NCI-H510A (cell line): ENCODE measurements around the gene SLC25A11.
"Not testable (repeated sequence)": the region's sequence is repeated elsewhere in the genome, so short reads cannot be mapped to it uniquely, and the experiment has no call there.

Source experiments
- DNase-seq: peaks from one replicate; lab custom pipeline; 2025; lab: John Stamatoyannopoulos, UW

The SLC25A11 gene

DNA sequence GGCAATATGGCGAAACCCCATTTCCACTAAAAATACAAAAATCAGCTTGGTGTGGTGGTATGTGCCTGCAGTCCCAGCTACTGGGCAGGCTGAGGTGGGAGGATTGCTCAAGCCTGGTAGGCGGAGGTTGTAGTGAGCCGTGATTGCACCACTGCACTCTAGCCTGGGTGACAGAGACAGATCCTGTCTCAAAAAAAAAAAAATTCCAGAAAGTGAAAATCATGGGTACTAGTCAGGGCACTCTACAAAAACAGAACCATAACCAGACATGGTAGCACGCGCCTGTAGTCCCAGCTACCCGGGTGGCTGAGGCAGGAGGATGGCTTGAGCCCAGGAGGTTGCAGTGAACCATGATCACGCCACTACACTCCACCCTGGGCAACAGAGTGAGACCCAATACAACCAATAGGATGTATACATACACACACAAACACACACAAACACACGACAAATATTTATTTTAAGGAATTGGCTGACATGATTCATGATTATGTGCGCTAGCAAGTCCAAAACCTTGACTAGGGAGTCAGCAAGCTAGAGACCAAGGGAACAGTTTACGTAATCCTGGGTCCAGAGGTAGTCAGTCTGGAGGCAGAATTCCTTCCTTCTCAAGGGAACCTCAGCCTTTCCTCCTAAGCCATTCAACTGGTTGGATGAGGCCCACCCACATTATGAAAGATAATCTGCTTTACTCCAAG lies 19.3 kb downstream of the SLC25A11 start:
- no peak for DNase-seq

DNA sequence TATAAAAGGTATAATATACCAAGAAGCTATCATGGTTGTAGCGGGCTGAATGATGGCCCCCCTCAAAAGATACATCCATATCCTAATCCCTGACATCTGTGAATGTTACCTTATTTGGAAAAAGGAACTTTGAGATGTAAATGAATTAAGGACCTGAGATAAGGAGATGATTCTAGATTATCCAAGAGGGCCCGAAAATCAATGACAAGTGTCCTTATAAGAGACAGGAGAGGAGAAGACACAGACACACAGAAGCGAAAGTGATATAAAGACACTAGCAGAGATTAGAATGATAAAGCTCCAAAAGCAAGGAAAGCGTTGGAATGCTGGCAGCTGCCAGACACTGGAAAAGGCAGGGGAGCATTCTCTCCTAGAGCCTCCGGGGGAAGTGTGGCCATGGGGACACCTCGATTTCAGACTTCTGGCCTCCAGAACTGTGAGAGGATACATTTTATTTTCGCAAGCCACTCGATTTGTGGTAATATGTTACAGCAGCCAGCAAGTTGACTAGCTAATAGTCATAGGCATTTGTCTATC lies 20.3 kb downstream of the SLC25A11 start:
- no peak for DNase-seq

DNA sequence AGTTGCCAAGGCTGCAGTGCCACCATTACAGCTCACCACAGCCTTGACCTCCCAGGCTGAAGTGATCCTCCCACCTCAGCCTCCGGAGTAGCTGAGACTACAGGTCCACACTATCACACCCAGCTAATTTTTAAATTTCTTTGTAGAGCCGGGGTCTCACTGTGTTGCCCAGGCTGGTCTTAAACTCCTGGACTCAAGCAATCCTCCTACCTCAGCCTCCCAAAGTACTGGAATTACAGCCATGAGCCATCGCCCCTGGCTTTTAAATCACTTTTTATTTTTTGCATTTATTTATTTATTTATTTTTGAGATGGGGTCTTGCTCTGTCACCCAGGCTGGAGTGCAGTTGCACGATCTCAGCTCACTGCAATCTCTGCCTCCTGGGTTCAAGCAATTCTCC lies 25.3 kb downstream of the SLC25A11 start:
- not testable (repeated sequence) for DNase-seq

DNA sequence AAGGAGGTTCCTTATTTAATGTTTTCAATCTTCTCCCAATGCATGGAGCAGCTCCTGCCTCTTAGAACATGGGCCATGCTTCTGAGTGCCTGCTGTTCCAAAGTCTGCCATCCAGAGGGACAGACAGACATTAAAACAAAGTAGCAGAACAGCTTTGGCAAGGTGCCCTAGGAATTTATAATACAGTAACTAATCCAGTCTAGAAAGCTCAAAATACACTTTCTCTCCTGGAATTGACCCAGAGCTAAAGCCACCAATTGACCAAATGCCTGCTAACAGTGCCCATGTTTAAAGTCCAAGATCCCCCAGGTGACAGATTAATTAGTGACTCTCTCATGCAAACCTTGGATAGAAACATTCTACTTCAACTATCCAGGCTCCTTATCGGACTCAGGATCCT lies 25.9 kb downstream of the SLC25A11 start:
- no peak for DNase-seq

DNA sequence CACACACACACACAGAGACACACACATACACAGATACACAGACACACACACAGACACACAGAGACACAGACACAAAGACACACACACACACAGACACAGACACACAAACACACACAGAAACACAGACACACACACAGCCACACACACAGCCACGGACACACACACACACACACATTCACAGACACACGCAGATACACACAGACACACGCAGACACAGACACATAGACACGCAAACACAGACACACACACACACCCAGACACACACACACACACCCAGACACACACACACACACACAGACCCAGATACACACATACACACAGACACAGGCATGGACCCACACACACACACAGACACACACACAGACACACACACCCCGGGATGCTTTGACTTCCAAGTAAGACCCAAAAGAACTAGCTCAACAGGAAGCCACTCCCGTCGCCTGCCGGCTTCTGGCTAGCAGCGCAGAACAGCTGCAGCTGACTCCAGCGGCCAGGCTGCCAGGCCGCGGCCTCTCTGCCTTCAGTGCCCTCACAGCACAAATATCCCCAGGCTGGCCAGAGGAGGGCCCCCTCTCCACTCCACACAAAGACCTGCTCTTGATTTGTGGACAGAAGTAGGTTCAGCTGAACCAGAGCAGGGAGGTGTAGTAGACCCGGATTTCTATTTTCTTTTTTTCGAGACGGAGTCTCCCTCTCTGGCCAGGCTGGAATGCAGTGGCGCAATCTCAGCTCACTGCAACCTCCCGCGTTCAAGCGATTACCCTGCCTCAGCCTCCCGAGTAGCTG lies 30.9 kb downstream of the SLC25A11 start:
- DNase-seq: peak; percentile 70

DNA sequence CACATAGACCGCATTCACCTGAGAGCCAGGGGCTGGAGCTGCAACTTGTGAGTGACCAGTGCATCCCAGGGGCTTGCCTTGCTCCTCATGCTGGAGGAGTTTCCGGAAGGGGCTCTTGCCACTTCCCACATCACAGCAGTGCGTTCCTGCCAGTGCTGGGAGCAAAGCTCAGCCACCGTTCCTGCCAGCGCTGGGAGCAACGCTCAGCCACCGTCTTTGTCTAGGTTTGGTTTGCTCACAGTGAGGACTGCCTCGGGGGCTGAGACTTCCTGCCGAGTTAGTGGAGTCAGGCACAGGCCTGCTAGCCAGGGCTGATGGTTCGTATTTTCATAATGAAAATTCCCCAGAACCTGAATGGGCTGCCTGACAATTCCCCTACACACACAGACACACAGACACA lies 31.5 kb downstream of the SLC25A11 start:
- no peak for DNase-seq

DNA sequence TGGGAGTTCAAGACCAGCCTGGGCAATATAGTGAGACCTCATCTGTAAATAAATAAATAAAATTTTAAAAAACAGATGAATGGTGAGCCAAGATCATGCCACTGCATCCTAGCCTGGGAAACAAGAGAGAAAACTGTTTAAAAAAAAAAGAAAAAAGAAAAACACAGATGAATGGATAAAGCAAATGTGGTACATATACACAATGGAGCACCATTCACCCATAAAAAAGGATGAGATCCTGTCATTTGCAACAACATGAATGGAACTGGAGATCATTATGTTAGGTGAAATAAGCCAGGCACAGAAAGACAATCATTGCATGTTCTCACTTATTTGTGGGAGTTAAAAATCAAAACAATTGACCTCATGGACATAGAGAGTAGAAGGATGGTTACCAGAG lies 33.2 kb downstream of the SLC25A11 start:
- not testable (repeated sequence) for DNase-seq

DNA sequence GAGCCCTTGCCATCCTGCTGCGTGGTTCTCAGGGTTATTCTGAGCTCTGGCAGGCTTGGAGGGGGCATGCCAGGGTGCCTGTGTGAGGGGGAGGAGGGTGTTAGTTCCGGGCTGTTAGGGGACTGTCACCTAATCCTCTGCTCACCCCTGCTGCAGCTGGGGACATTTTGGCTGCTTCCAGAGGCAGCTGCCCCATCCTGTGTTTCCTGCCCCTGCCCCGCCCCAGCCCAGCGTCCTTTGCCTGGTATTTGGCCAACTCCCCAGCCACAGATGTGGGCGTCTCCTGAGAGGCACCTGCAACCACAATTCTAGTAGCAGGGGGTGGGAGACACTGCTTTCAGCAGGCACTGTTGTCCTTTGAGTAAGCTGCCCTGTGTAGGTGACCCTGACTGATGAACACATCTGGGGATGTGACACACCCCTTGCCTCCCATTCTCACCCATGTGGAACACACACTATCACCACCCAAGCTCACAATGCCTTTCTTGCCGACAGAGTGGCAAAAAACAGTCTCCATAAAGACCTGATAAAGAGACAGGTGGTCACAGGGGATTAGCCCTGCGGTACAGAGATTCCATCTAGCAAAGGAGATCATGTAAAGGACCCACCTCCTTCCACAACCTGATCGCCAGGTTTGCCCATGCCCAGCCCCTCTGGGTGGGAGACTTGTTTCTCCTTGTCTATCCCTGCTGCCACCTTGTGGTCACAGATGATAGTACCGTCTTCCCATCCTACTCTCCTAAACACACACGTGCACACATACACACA lies 36.6 kb downstream of the SLC25A11 start, which contains the start of gene CHRNE:
CHRNE (minus strand) TSS at position 48 of the 768 bp plus-strand sequence; CDS start at position 13, 35 bp downstream.
- DNase-seq: peak; percentile 59

DNA sequence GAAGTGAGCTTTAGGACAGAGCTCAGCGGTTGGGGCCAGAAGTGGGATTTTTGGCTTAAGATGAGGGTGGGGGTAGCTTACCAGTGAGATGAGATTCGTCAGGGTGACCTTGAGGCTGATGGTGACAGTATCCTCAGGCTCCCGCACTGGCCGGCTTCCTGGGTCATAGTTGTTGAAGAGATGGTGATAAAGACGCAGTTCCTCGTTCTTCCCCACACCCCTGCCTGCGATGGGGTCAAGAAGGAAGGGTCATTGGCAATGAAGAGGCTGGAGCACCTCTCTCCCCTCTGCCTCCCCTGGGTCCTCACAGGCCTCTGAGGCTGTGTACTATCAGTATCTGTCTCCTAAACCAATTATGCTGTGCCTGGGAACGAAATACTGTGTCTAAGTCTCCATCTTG lies 37.3 kb downstream of the SLC25A11 start:
- DNase-seq: no peak

DNA sequence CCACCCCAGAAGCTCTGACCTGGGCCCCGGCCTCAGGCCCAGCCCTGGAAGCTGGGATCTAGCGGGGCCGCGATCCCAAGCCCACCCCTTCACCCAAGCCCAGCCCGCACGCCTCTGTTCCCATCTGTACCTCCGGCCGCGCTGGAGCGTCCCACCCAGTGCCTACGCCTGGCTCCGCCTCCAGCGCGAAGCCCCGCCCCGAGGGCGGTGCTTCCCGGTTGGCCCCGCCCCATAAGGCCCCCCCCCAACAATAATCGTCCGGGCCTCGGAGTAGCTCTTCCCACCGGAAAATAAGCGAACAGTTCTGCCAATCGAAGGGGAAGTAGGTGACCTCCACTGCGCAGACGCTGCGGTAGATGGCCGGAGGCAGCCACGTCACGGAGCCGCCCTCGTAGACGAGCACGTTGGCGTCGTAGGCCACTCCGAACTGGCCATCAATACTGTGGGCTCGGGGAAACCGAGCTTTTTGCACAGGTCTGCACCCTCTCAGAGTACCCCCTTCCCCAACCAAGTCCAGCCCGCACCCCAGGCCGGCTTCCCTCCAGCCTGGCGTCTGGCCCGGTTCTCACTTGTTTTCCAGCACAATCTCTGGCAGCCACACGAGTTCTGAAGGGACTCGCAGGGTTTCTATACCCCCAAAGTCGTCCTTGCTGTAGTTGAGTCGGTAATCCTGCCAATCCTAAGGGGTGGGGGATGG lies 38.0 kb downstream of the SLC25A11 start:
- no peak for DNase-seq

DNA sequence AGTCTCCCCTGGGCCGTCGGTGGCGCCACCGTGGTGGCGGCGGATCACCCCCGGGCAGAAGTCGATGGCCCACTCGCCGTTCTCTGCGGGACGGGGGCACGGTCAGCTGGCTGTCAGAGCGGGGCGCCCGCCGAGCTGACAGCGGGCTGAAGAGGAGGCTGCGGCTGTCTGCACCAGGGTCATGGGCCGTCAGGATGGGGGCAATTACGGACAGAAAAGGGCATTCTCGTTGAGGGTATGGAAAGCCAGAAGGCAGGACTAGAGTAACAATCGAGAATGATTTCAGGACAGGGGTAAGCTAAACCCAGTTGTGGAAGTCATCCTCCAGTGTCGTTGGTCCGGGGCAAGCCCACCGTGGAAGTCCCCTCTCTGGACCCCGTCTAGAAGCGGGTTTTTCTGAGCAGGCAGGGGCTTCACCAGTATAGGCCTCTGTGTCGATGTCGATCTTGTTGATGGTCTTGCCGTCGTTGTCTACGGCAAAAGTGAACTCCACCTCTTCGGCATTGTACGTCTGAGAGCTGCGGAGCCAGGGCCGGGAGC lies 38.7 kb downstream of the SLC25A11 start:
- DNase-seq: no peak

DNA sequence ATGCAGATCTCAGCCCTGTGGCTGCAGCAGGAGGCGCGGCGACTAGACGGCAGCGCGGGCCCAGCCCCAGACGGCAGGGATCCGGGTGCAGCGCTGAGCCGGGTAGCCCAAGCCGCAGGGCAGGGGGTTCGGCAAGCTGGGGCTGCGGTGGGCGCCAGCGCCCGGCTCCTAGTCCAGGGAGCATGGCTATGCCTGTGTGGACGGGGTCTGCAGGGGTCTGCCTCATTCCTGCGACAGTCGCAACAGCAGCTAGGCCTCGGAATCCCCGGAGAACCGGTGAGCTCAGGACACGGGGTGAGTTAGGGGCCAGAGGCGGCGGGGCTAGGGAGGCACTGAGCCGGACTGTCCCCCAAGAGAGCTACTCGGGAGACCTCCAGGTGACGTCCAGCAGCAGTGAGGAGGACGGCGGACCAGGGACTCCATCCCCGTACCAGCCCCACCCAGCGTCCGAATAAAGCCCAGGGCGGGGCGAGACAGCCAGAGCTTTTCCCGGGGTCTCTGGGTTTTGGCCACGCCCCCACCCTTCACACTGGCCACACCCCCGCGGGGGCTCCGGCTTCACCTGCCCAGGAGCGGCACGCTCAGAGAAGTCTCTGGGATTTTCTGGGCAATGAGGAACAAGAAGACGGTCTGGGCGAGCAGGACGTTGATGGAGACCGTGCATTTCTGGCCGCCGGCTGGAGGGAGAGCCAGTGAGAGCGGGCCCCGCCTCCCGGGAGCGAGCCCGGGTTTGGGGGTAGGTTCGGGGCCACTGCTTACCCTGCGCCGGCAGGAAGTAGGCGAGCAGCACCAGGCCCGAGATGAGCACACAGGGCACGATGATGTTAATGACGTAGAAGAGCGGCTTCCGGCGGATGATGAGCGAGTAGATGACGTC lies 39.4 kb downstream of the SLC25A11 start:
- DNase-seq: no peak

DNA sequence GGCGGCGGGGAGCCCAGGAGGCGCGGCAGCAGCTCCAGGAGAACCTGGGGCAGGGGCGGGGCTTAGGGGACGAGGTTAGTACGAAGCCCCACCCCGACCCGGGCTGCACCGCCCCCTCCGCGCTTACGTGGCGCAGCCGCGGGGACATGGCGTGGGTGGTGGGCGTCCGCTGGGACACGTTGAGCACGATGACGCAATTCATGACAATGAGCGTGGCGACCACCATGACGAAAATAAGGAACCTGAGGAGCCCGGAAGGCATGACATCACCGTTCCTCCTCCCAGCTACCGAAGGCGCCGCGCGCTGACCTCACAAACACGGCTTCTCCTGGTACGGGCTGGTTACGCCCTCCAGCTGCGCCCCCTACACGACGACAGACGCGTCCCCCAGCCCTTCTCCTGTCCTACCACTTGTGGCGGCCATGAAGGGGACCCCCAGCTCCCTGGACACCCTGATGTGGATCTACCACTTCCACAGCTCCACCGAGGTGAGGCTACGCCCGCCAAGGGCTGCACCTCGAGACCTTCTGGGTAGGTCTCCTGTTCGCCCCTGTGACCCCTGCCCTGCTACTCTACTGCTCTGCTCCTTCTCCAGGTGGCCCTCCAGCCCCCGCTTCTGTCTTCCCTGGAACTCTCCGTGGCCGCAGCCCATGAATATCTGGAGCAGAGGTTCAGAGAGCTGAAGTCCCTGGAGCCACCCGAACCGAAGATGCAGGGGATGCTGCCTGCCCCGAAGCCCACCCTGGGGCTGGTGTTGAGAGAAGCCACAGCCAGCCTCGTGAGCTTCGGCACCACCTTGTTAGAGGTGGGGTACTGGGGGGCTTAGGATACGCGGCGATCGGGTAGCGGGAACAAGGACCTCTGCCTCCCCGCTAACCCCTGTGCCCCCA lies 40.3 kb downstream of the SLC25A11 start, which contains the start of gene C17orf107:
C17orf107 (plus strand) TSS at position 196 of the 890 bp plus-strand sequence; CDS start at position 423, 227 bp downstream.
- peak; percentile 66 for DNase-seq

DNA sequence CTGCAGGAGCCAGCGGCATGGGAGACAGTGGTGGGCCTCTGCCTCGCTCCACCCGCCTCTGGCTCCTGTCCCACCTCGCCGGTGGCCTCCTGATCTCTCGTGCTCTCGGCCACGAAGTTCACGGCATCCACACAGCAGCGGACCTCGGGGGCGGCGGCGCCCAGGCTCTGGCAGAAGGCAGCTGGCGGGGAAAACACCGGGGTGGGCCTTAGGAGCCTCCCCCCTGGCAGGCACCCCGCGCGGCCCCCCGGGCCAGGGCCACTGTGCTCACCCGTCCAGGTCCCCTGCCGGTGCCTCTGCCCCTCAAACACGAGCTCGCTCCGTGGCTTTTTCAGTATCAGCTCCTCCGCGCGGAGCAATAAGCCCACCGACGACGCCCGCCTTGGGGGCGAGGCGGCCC lies 40.9 kb downstream of the SLC25A11 start:
- no peak for DNase-seq

DNA sequence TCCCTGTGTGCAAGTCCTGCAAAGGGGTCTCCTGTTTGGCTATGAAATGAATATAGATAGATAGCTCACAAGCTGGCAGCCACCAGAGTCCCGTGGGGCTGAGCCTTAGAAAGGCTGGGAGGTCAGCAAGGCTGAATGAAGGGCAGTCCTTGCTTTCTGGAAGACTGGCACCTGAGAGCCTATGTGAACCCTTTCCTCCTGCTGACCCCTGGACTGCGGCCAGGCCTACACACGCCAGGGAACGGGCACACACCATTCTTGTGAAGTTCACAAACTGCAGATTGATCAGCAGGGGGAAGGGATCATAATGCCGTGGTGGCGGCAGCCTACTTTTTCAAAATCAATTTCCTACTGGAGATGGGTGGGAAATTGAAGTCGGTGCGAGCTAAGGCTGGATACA lies 41.5 kb downstream of the SLC25A11 start:
- no peak for DNase-seq

DNA sequence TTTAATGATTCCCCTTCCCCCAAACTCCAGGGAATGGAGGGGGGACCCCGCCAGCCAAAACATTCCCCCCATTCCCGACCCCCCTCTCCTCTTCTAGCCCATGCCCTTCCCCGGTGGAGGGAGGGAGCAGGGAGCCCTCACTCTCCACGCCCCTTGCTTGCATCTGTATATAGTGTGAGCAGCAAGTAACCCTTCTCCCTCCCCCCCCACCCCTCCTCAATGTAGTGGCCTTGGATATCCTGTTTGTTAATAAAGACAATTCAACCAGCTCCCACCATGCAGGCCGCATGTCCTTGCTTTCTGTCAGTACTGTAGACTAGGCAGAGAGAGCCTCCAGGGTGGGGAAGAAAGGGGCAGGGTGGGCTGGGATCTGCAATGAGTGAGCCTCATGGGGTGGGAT lies 42.1 kb downstream of the SLC25A11 start:
- no peak for DNase-seq

DNA sequence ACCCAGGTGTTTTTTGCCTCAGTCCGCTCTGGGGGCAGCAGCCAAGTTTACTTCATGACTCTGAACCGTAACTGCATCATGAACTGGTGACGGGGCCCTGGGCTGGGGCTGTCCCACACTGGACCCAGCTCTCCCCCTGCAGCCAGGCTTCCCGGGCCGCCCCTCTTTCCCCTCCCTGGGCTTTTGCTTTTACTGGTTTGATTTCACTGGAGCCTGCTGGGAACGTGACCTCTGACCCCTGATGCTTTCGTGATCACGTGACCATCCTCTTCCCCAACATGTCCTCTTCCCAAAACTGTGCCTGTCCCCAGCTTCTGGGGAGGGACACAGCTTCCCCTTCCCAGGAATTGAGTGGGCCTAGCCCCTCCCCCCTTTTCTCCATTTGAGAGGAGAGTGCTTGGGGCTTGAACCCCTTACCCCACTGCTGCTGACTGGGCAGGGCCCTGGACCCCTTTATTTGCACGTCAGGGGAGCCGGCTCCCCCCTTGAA lies 42.6 kb downstream of the SLC25A11 start:
- no peak for DNase-seq

DNA sequence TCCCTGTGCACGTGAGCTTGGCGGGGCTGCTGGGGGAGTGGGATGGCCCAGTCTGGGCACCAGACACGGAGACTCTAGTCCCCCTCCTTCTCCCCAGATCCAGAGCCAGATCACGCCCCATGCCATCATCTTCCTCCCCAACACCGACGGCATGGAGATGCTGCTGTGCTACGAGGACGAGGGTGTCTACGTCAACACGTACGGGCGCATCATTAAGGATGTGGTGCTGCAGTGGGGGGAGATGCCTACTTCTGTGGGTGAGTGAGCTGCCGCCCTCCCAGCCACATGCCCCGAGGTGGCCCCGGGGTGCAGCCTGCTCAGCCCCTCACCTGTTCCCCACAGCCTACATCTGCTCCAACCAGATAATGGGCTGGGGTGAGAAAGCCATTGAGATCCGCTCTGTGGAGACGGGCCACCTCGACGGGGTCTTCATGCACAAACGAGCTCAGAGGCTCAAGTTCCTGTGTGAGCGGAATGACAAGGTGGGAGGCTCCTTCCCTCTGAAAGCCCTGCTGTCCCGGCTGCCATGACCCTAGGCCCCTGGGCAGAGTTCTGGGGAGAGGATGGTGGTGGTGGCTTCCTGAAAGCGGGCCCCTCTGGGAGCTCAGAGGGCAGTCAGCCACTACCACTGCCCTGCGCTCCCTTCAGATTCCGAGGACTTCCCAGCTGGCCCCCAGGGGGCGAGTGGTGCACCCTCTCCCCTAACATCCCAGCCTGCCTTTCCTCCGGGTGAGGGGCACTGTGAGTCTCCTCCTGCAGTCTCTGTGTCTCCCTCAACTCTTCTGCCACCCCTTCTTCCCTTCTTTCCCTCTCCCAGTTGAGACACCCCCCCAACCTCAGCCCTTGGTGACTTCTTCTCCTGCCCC lies 43.3 kb downstream of the SLC25A11 start:
- DNase-seq: no peak
